ENCODE measurements around the gene OTOL1. TPM values are rescaled to one million over a fixed set of nuclear protein-coding genes. Genes with fewer than 3 reads are reported as not detected.
"Not testable (repeated sequence)": the region's sequence is repeated elsewhere in the genome, so short reads cannot be mapped to it uniquely, and the experiment has no call there.

OTOL1 gene
- total RNA-seq (2014; rRNA removed; shearing (Covaris generic)): 0.16 and 0.32 TPM in 2 replicates
- not detected in 2 replicates for polyA plus RNA-seq (2015; cell fraction: cytosol; rRNA removed)
- polyA plus RNA-seq (2015; cell fraction: nucleus; rRNA removed): not detected in 2 replicates

- in situ Hi-C loops (cut with HindIII; ENCODE audit: low pct_unique_long_range_greater_than_20kb, low sequenced_read_pairs): no loop called here
- DNase-seq (ENCODE audit: low read depth, low spot score): no peak
Measured at GRCh38 chr3:161496508-161496907, at the start of gene OTOL1. TSS of gene OTOL1 (plus strand) at chr3:161496808. CDS start at chr3:161496808, 0 bp downstream.

- in situ Hi-C loops (cut with HindIII; ENCODE audit: low pct_unique_long_range_greater_than_20kb, low sequenced_read_pairs): no loop called here
- DNase-seq (ENCODE audit: low read depth, low spot score): peak; percentile 32
Measured at GRCh38 chr3:161449785-161450184, 46.8 kb upstream of the OTOL1 start.

- in situ Hi-C loops (cut with HindIII; ENCODE audit: low pct_unique_long_range_greater_than_20kb, low sequenced_read_pairs): no loop called here
- no peak for DNase-seq (ENCODE audit: low read depth, low spot score)
Measured at GRCh38 chr3:161452179-161452578, 44.4 kb upstream of the OTOL1 start.

- no peak for DNase-seq (ENCODE audit: low read depth, low spot score)
- in situ Hi-C loops (cut with HindIII; ENCODE audit: low pct_unique_long_range_greater_than_20kb, low sequenced_read_pairs): no loop called here
Measured at GRCh38 chr3:161454615-161455014, 42.0 kb upstream of the OTOL1 start.

GRCh38 chr3:161455962-161456361 is 40.6 kb upstream of the OTOL1 start:
- DNase-seq (ENCODE audit: low read depth, low spot score): no peak
- in situ Hi-C loops (cut with HindIII; ENCODE audit: low pct_unique_long_range_greater_than_20kb, low sequenced_read_pairs): no loop called here

GRCh38 chr3:161462138-161462537 is 34.5 kb upstream of the OTOL1 start:
- in situ Hi-C loops (cut with HindIII; ENCODE audit: low pct_unique_long_range_greater_than_20kb, low sequenced_read_pairs): no loop called here
- no peak for DNase-seq (ENCODE audit: low read depth, low spot score)

GRCh38 chr3:161471211-161471610 is 25.4 kb upstream of the OTOL1 start:
- in situ Hi-C loops (cut with HindIII; ENCODE audit: low pct_unique_long_range_greater_than_20kb, low sequenced_read_pairs): no loop called here
- no peak for DNase-seq (ENCODE audit: low read depth, low spot score)

GRCh38 chr3:161474139-161474538 is 22.5 kb upstream of the OTOL1 start:
- no peak for DNase-seq (ENCODE audit: low read depth, low spot score)
- in situ Hi-C loops (cut with HindIII; ENCODE audit: low pct_unique_long_range_greater_than_20kb, low sequenced_read_pairs): no loop called here

- in situ Hi-C loops (cut with HindIII; ENCODE audit: low pct_unique_long_range_greater_than_20kb, low sequenced_read_pairs): no loop called here
- DNase-seq (ENCODE audit: low read depth, low spot score): no peak
Measured at GRCh38 chr3:161474741-161475140, 21.9 kb upstream of the OTOL1 start.

GRCh38 chr3:161475206-161475605 is 21.4 kb upstream of the OTOL1 start:
- in situ Hi-C loops (cut with HindIII; ENCODE audit: low pct_unique_long_range_greater_than_20kb, low sequenced_read_pairs): no loop called here
- no peak for DNase-seq (ENCODE audit: low read depth, low spot score)

- DNase-seq (ENCODE audit: low read depth, low spot score): peak; percentile 81
- in situ Hi-C loops (cut with HindIII; ENCODE audit: low pct_unique_long_range_greater_than_20kb, low sequenced_read_pairs): no loop called here
Measured at GRCh38 chr3:161475905-161476304, 20.7 kb upstream of the OTOL1 start.

GRCh38 chr3:161484226-161484625 is 12.4 kb upstream of the OTOL1 start:
- DNase-seq (ENCODE audit: low read depth, low spot score): peak; percentile 93
- in situ Hi-C loops (cut with HindIII; ENCODE audit: low pct_unique_long_range_greater_than_20kb, low sequenced_read_pairs): no loop called here

- in situ Hi-C loops (cut with HindIII; ENCODE audit: low pct_unique_long_range_greater_than_20kb, low sequenced_read_pairs): not testable (repeated sequence)
Measured at GRCh38 chr3:161488284-161488683, 8.3 kb upstream of the OTOL1 start.

GRCh38 chr3:161489395-161489794 is 7.2 kb upstream of the OTOL1 start:
- no peak for DNase-seq (ENCODE audit: low read depth, low spot score)

More at GRCh38 chr3:161488284-161488683, 8.3 kb upstream of the OTOL1 start:
- DNase-seq (ENCODE audit: low read depth, low spot score): not testable (repeated sequence)

GRCh38 chr3:161490845-161491244 is 5.8 kb upstream of the OTOL1 start:
- in situ Hi-C loops (cut with HindIII; ENCODE audit: low pct_unique_long_range_greater_than_20kb, low sequenced_read_pairs); DNase-seq (ENCODE audit: low read depth, low spot score): not testable (repeated sequence)

More at GRCh38 chr3:161489395-161489794, 7.2 kb upstream of the OTOL1 start:
- in situ Hi-C loops (cut with HindIII; ENCODE audit: low pct_unique_long_range_greater_than_20kb, low sequenced_read_pairs): no loop called here

GRCh38 chr3:161498259-161498921 is 1.8 kb downstream of the OTOL1 start:
- in situ Hi-C loops (cut with HindIII; ENCODE audit: low pct_unique_long_range_greater_than_20kb, low sequenced_read_pairs): no loop called here
- no peak for DNase-seq (ENCODE audit: low read depth, low spot score)

- no peak for DNase-seq (ENCODE audit: low read depth, low spot score)
- in situ Hi-C loops (cut with HindIII; ENCODE audit: low pct_unique_long_range_greater_than_20kb, low sequenced_read_pairs): no loop called here
Measured at GRCh38 chr3:161500068-161500796, 3.6 kb downstream of the OTOL1 start.

- in situ Hi-C loops (cut with HindIII; ENCODE audit: low pct_unique_long_range_greater_than_20kb, low sequenced_read_pairs): no loop called here
Measured at GRCh38 chr3:161503271-161503670, 6.7 kb downstream of the OTOL1 start.

More at GRCh38 chr3:161503271-161503670, 6.7 kb downstream of the OTOL1 start:
- no peak for DNase-seq (ENCODE audit: low read depth, low spot score)
